Gastroesophageal sphincter (tissue), 3 donors: ENCODE data around the gene TAF8.

Source experiments
- CTCF ChIP-seq, 4 experiments: fragments of 200-600 bp in 2 of 4; fragments of 450-650 bp in 2 of 4; sonication (generic) in 1 of 4; IDR thresholded peaks; one replicate each; pipeline ENCODE4 v1.5.1; 2017 to 2019; ENCODE audit warnings: antibody characterized with exemption in 4 of 4, mild to moderate bottlenecking in 2 of 4, moderate library complexity in 2 of 4
- POLR2A ChIP-seq, 2 donors: fragments of 450-650 bp; IDR thresholded peaks; one replicate each; pipeline ENCODE4 v1.6.1; 2017; ENCODE audit warnings: antibody characterized with exemption in 2 of 2, mild to moderate bottlenecking in 2 of 2, moderate library complexity in 1 of 2
- POLR2AphosphoS5 ChIP-seq: sonication (generic); formaldehyde crosslinking; IDR thresholded peaks from one replicate; pipeline ENCODE4 v1.6.1; 2017; ENCODE audit warnings: antibody characterized with exemption

DNA sequence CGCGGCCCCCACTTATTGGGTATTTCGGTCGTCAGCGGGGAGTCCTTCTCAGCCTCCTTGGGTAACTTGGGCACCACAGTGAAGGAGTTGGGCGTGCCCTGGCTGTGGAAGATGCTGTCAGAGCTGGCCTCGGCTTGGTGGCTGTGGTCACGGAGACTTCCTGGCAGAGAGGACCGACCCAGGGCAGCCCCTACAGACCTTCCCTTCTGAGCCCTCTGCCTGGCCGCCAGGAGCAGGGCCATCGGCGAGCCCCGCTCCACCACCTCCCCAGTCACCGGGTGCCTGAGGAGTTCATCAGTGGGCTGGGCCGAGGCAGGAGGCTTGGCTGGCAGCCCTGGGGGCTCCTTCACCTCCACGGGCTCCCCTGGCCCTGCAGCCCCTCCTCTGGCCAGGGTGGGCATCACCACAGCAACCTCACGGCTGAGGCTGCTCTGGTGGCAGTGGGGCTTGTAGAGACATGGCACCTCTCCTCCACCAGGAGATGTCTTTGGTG, 54.9 kb downstream of the TAF8 start:
- no peak for TF ChIP-seq CTCF (IDR thresholded peaks at IDR 0.05)
- TF ChIP-seq POLR2AphosphoS5 = no peak
- TF ChIP-seq POLR2A (IDR thresholded peaks at IDR 0.05) = no peak
